BLaER1 treated with 17β-estradiol and CSF1 and Interleukin-3, amounts not matched to agents 10 nM and 100 nM (cell line): ENCODE results near the gene AKT2.
A peak's percentile ranks its signal among the peaks of the same experiment; 100 is the strongest.
"Not testable (repeated sequence)": the region's sequence is repeated elsewhere in the genome, so short reads cannot be mapped to it uniquely, and the experiment has no call there.

ENCODE experiments used
- H3K27ac ChIP-seq, 11 experiments: shearing (Covaris generic); formaldehyde crosslinking; 2 replicates each; pipeline ENCODE4 v1.8.1; 2022
- H3K27me3 ChIP-seq, 11 experiments: shearing (Covaris generic); formaldehyde crosslinking; 2 replicates each; pipeline ENCODE4 v1.8.1; 2022
- H3K36me3 ChIP-seq, 11 experiments: shearing (Covaris generic); formaldehyde crosslinking; 2 replicates each; pipeline ENCODE4 v1.8.1; 2022
- H3K4me1 ChIP-seq, 10 experiments: shearing (Covaris generic); formaldehyde crosslinking; 2 replicates each; pipeline ENCODE4 v1.8.1; 2022
- H3K4me2 ChIP-seq, 11 experiments: shearing (Covaris generic); formaldehyde crosslinking; 2 replicates each; pipeline ENCODE4 v1.8.1; 2022
- H3K4me3 ChIP-seq, 10 experiments: shearing (Covaris generic); formaldehyde crosslinking; 2 replicates each; pipeline ENCODE4 v1.8.1; 2022
- H3K9ac ChIP-seq, 11 experiments: shearing (Covaris generic); formaldehyde crosslinking; 2 replicates each; pipeline ENCODE4 v1.8.1; 2022
- H3K9me3 ChIP-seq, 11 experiments: shearing (Covaris generic); formaldehyde crosslinking; replicated peaks in 1 of 11; 2 replicates each; pipeline ENCODE4 v1.8.1; 2022
- H4K20me1 ChIP-seq, 11 experiments: shearing (Covaris generic); formaldehyde crosslinking; 2 replicates each; pipeline ENCODE4 v1.8.1; 2022
- Cebpa-rat ChIP-seq, 11 experiments: shearing (Covaris generic); IDR thresholded peaks; 2 replicates each; pipeline ENCODE4 v1.8.1; 2022

AKT2 gene

DNA sequence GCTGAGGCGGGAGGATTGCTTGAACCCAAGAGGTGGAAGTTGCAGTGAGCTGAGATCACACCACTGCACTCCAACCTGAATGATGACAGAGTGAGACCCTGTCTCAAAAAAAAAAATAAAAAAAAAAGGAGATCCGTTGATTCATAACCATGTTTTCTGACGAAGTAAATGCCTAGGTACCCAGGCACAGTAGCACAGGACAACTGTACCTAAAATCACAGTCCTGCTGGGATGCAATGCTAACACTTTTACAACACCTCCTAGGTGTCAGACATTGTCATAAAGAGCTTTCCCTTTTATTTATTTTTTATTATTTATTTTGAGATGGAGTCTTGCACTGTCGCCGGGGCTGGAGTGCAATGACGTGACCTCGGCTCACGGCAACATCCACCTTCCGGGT lies 64.5 kb downstream of the AKT2 start:
- no peak overlapping the region for H3K4me3 ChIP-seq
- H3K27ac ChIP-seq: no peak overlapping the region
- H3K4me2 ChIP-seq: peak overlapping the region in 2 of 11 experiments; percentile 28 to 58; a peak in 3 of 22 replicates
- peaks cover 0 to 16% (median 2%) of the 10 kb centered on the region in 10 experiments; a peak in 9 of 20 replicates for H3K4me1 ChIP-seq
- H4K20me1 ChIP-seq: peaks cover 0 to 9% (median 0%) of the 10 kb centered on the region in 11 experiments; a peak in 3 of 22 replicates
- H3K9me3 ChIP-seq: peaks cover 8 to 21% (median 17%) of the 10 kb centered on the region in 11 experiments
- H3K36me3 ChIP-seq: no peaks in the 10 kb centered on the region
- H3K9ac ChIP-seq: no peak overlapping the region
- TF ChIP-seq Cebpa-rat (IDR thresholded peaks at IDR 0.05): no peak
- peaks cover 42 to 69% (median 62%) of the 10 kb centered on the region in 11 experiments for H3K27me3 ChIP-seq

DNA sequence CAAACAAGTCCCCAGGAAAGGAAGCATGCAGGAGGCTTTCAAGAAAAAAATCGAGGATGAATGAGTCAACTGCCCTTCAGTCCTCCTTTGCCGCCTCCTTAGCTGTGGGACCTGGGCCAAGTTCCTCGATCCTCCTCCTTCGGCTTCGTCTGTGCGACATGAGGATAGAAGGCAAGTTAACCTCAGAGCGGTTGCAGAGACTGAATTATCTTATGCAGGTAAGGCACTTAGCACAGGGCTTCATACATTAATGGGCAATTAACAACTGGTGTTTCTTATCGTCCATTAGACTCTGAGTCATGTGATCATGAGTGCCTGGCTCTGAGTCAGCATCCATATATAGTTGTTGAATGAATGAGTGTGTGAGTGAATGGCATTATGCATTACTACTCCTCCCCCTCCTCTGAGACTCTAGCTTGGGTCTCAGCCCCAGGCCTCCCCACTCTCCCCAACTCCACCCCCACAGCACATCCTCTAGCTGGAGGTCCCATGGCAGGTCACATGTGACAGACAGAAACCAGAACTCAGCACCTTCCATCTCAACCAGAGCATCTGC lies 65.3 kb downstream of the AKT2 start:
- H3K27me3 ChIP-seq: peaks cover 35 to 60% (median 54%) of the 10 kb centered on the region in 11 experiments
- H3K4me1 ChIP-seq: peaks cover 0 to 16% (median 2%) of the 10 kb centered on the region in 10 experiments; a peak in 9 of 20 replicates
- peaks cover 8 to 21% (median 17%) of the 10 kb centered on the region in 11 experiments for H3K9me3 ChIP-seq
- no peak overlapping the region for H3K9ac ChIP-seq
- peaks cover 0 to 9% (median 0%) of the 10 kb centered on the region in 11 experiments; a peak in 3 of 22 replicates for H4K20me1 ChIP-seq
- no peak overlapping the region for H3K4me3 ChIP-seq
- TF ChIP-seq Cebpa-rat (IDR thresholded peaks at IDR 0.05): no peak
- H3K27ac ChIP-seq: peak overlapping the region in 1 of 11 experiments; percentile 16; a peak in 1 of 22 replicates
- H3K4me2 ChIP-seq: peak overlapping the region in 4 of 11 experiments; percentile 1 to 58 (median 34); a peak in 5 of 22 replicates
- no peaks in the 10 kb centered on the region for H3K36me3 ChIP-seq

DNA sequence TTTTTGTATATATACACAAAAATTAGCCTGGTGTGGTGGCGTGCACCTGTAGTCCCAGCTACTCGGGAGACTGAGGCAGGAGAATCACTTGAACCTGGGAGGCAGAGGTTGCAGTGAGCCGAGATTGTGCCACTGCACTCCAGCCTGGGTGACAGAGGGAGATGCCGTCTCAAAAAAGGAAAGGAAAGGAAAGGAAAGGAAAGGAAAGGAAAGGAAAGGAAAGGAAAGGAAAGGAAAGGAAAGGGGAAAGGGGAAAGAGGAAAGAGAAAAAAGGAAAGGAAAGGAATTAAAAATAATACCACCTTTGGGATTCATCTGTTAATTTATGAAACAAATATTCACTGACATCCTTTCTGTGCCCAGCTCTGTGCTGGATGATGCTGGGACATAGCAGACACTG lies 66.1 kb downstream of the AKT2 start:
- not testable (repeated sequence) for H3K27ac ChIP-seq, H3K9ac ChIP-seq, H4K20me1 ChIP-seq, H3K4me3 ChIP-seq, H3K36me3 ChIP-seq
- H3K27me3 ChIP-seq: peaks cover 35 to 56% (median 51%) of the 10 kb centered on the region in 11 experiments
- peaks cover 8 to 21% (median 17%) of the 10 kb centered on the region in 11 experiments for H3K9me3 ChIP-seq
- H3K4me2 ChIP-seq: peak overlapping the region in 2 of 11 experiments; percentile 28 to 58; a peak in 4 of 22 replicates
- peaks cover 0 to 16% (median 2%) of the 10 kb centered on the region in 10 experiments; a peak in 9 of 20 replicates for H3K4me1 ChIP-seq

DNA sequence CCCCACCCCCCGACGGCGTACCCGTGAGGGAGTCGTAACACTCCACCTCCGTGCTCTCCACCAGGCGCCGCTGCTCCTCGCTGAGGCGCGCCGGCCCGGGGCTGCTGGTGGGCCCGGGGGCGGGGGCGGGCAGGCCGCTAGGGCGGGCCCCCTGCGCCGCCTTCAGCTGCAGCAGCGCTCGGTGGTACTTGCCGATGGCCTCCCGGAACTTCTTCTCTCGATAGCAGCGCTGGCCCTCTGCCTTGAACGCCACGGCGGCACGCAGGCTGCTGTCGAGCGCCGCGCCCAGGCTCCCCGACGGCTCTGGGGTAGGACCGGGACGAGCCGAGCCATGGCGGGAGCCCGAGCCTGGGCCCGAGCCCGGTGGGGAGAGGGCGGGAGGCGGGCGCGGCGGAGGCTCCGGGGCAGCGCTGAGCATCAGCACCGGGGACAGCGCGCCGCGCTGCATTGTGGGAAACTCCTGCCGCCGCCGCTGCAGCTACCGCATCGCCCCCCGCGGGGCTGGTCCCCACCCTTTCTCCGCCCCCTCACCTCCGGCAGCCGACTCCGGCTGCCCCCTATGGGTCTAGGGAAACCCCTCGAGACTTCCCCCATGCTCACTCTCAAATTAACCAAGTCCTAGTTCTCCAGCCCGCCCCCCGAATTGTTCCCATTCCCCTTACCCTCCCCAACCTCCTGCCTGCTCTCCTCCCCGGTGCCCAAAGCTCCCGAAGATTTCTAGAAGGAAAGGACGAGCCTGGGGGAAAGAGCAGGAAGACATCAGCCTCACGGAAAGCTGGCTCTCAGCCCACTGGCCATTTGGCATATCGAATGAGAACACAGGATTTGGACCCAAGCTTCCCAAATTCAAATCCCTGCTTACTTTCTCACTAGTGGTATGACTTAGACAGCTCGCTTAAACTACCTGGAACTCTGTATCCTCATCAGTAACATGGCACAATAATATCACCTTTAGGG lies 66.9 kb downstream of the AKT2 start, which contains the start of gene TTC9B:
TTC9B (minus strand) TSS at position 451 of the 957 bp plus-strand sequence; CDS start at position 448, 3 bp downstream.
- Histone ChIP-seq H3K27me3 (peaks cover 35 to 56% (median 51%) of the 10 kb centered on the region in 11 experiments), H3K9me3 (peaks cover 8 to 17% (median 13%) of the 10 kb centered on the region in 11 experiments), H4K20me1 (peaks cover 0 to 9% (median 0%) of the 10 kb centered on the region in 11 experiments; a peak in 3 of 22 replicates), H3K9ac (no peak within 1 kb of the TSS), H3K4me1 (peaks cover 0 to 16% (median 2%) of the 10 kb centered on the region in 10 experiments; a peak in 9 of 20 replicates), H3K4me3 (0 out of 20 replicates have a peak within 1 kb of the TSS, but pooled peaks of 1 of the 10 experiments have one; percentile 15), H3K27ac (no peak within 1 kb of the TSS), H3K4me2 (peak within 1 kb of the TSS in 8 of 11 experiments; percentile 23 to 58 (median 36); a peak in 7 of 22 replicates), H3K36me3 (peaks cover 0 to 2% (median 0%) of the 10 kb centered on the region in 11 experiments; a peak in 3 of 22 replicates)
- TF ChIP-seq Cebpa-rat (IDR thresholded peaks at IDR 0.05): no peak

DNA sequence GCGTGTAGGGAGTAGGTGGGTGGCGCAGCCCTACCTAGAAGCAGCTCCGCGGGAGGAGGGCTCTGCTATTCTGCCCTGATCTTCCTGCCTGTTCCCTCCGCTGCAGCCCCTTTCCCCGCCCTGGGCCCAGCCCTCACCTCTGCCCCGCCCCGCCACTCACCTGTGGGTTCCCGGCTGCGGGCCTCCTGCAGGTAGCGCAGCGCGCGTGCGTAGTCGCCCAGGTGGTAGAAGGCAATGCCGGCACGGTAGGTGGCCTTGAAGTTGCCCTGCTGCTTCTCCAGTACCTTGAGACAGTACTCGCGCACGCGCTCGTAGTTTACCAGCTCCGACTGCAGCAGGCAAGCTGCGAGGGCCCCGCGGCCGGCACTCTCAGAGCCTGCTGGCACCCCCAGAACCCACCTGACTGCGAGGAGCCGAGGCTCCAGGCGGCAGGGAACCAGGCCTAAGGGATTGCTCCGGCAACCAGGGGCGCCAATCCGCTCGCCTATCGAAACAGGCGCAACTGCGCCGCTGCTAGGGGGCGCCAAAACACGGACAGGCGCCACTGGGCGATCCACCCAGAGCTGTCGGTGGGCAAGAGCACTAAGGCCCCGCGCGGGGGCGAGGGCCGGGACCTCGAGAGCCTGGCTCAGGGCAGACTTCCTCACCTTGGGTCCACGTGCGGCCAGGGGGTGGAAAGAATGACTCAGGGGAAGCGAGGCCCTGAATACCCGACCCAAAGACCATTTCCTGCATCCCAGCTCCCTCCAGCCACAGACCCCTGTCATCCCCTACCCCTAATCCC lies 67.9 kb downstream of the AKT2 start:
- peaks cover 35 to 56% (median 51%) of the 10 kb centered on the region in 11 experiments for H3K27me3 ChIP-seq
- peaks cover 0 to 9% (median 0%) of the 10 kb centered on the region in 11 experiments; a peak in 3 of 22 replicates for H4K20me1 ChIP-seq
- H3K9me3 ChIP-seq: peaks cover 2 to 7% (median 3%) of the 10 kb centered on the region in 11 experiments; a peak in 21 of 22 replicates
- no peak overlapping the region for H3K9ac ChIP-seq
- H3K36me3 ChIP-seq: peaks cover 0 to 9% (median 0%) of the 10 kb centered on the region in 11 experiments; a peak in 3 of 22 replicates
- H3K27ac ChIP-seq: no peak overlapping the region
- TF ChIP-seq Cebpa-rat (IDR thresholded peaks at IDR 0.05): no peak
- no peak overlapping the region for H3K4me3 ChIP-seq
- H3K4me2 ChIP-seq: no peak overlapping the region
- peaks cover 0 to 16% (median 2%) of the 10 kb centered on the region in 10 experiments; a peak in 9 of 20 replicates for H3K4me1 ChIP-seq

DNA sequence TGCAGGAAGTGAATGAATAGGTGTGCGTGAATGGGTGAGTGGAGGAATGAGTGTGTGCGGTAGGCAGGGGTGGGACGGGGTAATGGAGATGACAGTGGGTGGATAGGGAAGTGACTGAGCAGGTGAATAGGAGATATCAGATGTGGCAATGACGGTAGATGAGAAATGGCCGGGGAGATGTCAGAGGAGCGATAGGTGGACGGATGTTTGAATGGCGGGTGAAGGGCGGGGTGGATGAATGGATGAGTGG lies 68.4 kb downstream of the AKT2 start:
- no peak overlapping the region for H3K4me2 ChIP-seq
- H3K27me3 ChIP-seq: peaks cover 35 to 56% (median 51%) of the 10 kb centered on the region in 11 experiments
- peaks cover 0 to 9% (median 0%) of the 10 kb centered on the region in 11 experiments; a peak in 3 of 22 replicates for H3K36me3 ChIP-seq
- no peak for TF ChIP-seq Cebpa-rat (IDR thresholded peaks at IDR 0.05)
- H3K4me1 ChIP-seq: peaks cover 0 to 16% (median 2%) of the 10 kb centered on the region in 10 experiments; a peak in 9 of 20 replicates
- H3K4me3 ChIP-seq: no peak overlapping the region
- 0 out of 22 replicates have a peak, but pooled peaks cover 0 to 4% (median 0%) of the 10 kb centered on the region in 11 experiments for H3K9me3 ChIP-seq
- H3K27ac ChIP-seq: no peak overlapping the region
- H3K9ac ChIP-seq: no peak overlapping the region
- peaks cover 0 to 9% (median 0%) of the 10 kb centered on the region in 11 experiments; a peak in 3 of 22 replicates for H4K20me1 ChIP-seq

DNA sequence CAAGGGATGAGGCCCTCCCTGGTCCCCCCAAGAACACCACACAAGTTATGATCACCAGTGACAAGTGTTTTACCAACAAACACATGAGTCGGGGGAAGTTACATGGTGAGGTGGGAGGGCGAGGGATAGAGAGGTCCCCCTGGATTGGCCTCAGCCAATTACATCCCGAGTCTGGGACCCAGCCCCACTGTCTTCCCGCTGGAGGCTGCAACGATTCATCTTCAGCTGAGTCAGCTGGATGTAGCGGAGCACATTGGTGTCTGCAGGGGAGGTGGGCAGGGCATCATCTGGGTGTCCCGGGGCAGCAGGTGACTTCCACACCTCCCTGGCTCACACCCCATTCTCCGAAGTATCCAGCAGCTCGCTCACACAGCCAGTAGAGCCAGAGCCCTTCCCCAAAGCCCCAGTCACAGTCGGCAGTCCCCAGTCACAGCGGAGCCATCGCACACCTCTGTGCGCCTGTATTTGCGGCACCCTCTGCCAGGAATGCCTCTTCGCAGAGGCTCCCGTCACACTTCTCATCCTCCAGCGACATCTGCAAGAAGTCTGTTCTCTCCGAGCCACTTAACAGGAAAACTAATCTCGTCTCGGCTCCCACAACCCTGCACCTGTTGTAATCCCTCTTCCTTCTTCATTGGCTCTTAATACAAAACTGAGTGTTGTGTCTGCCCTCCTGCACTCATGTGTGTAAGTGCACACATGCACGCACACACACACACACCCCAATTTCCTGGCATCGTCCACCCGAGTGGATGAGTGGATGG lies 69.0 kb downstream of the AKT2 start:
- Histone ChIP-seq H3K9me3 (0 out of 22 replicates have a peak, but pooled peaks cover 0 to 4% (median 0%) of the 10 kb centered on the region in 11 experiments), H4K20me1 (peaks cover 0 to 9% (median 0%) of the 10 kb centered on the region in 11 experiments; a peak in 3 of 22 replicates), H3K4me3 (no peak overlapping the region), H3K4me2 (no peak overlapping the region), H3K9ac (no peak overlapping the region), H3K27ac (no peak overlapping the region), H3K4me1 (peaks cover 0 to 16% (median 2%) of the 10 kb centered on the region in 10 experiments; a peak in 9 of 20 replicates), H3K36me3 (peaks cover 0 to 9% (median 0%) of the 10 kb centered on the region in 11 experiments; a peak in 3 of 22 replicates), H3K27me3 (peaks cover 35 to 56% (median 51%) of the 10 kb centered on the region in 11 experiments)
- no peak for TF ChIP-seq Cebpa-rat (IDR thresholded peaks at IDR 0.05)
